Measurements from ENCODE around the gene C16orf92.

The C16orf92 gene

DNA sequence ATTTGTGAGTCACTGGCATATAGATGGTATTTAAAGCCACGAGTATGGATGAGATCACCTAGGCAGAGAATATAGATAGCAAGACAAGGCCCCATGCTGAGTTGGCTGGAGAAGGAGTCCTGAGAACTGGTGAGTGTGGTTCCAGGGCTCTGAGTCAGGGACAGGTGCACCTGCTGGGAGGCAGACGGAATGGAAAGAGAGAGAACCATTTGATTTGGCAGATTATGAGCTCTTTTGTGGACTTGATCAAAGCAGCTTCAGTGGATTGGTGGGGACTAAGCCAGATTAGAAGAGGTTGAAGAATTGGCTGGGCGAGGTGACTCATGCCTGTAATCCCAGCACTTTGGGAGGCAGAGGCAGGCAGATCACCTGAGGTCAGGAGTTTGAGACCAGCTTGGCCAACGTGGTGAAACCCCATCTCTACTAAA lies 4.3 kb upstream of the C16orf92 start:
- no peak overlapping the region for H3K4me3 Mint-ChIP-seq
- no peak for TF ChIP-seq CTCF (IDR thresholded peaks at IDR 0.05; ENCODE audit: unreplicated experiment in 3 of 3)
- no peaks in the 10 kb centered on the region for H3K36me3 Mint-ChIP-seq (ENCODE audit: low read depth)

DNA sequence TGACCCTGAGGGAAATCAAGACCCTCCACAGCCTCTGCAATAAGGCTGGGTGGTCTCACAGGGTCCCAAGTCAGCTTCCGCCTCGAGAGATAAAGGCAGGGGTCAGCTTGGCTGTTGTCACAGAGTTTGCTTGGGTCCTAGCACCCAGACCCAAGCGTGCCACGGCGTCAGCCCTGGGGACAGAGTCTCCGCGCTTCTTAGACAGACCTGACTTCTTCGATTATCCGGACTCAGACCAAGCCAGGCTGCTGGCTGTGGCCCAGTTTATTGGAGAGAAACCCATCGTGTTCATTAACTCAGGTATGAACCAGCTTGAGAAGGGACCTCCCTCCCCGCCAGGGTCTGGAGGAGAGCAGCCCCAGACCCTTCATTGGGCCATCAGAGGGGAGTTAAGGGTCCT lies 588 bp downstream of the C16orf92 start:
- Mint-ChIP-seq H3K4me3 (no peak overlapping the region), H3K27ac (no peak overlapping the region), H3K27me3 (ENCODE audit: low read depth) (peaks cover 40% of the 10 kb centered on the region), H3K36me3 (ENCODE audit: low read depth) (no peaks in the 10 kb centered on the region), H3K9me3 (no peaks in the 10 kb centered on the region), H3K4me1 (peaks cover 14% of the 10 kb centered on the region)
- no peak for TF ChIP-seq CTCF (IDR thresholded peaks at IDR 0.05; ENCODE audit: unreplicated experiment in 3 of 3)

More for the DNA sequence above, 4.3 kb upstream of the C16orf92 start:
- Mint-ChIP-seq H3K9me3 (no peaks in the 10 kb centered on the region), H3K27ac (no peak overlapping the region), H3K4me1 (no peaks in the 10 kb centered on the region), H3K27me3 (ENCODE audit: low read depth) (peaks cover 38% of the 10 kb centered on the region)

- no peaks in the 10 kb centered on the region for H3K36me3 Mint-ChIP-seq (ENCODE audit: low read depth)
- no peaks in the 10 kb centered on the region for H3K9me3 Mint-ChIP-seq
- no peak for TF ChIP-seq CTCF (IDR thresholded peaks at IDR 0.05; ENCODE audit: unreplicated experiment in 3 of 3)
- H3K27ac Mint-ChIP-seq: no peak overlapping the region
- no peak overlapping the region for H3K4me3 Mint-ChIP-seq
- peaks cover 39% of the 10 kb centered on the region for H3K27me3 Mint-ChIP-seq (ENCODE audit: low read depth)
- peaks cover 14% of the 10 kb centered on the region for H3K4me1 Mint-ChIP-seq
These were observed 1.5 kb downstream of the C16orf92 start for GRCh38 chr16:30024451-30024850.

GRCh38 chr16:30025156-30025555 lies 2.2 kb downstream of the C16orf92 start:
- Mint-ChIP-seq H3K36me3 (ENCODE audit: low read depth) (no peaks in the 10 kb centered on the region), H3K4me1 (peaks cover 14% of the 10 kb centered on the region), H3K27me3 (ENCODE audit: low read depth) (peaks cover 45% of the 10 kb centered on the region), H3K4me3 (no peak overlapping the region), H3K9me3 (no peaks in the 10 kb centered on the region), H3K27ac (no peak overlapping the region)
- no peak for TF ChIP-seq CTCF (IDR thresholded peaks at IDR 0.05; ENCODE audit: unreplicated experiment in 3 of 3)

DNA sequence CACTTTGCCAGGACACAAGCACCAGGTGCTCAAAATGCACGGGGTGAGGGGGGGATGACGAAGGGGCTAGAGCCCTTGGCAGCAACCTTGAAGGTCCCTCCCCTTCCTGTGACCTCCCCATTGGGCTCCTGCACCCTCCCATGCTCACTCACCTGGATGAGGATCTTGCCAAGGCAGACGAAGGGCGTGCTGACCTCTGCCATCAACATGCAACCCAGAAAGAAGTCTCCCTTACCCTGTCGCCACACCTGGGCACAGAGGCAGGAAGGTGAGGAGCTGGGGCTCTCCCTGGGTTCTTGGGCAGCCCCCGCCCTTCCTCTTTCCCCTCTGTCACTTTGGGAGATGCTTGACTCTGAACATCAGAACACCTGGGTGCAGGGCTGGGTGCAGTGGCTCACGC lies 2.6 kb downstream of the C16orf92 start:
- Mint-ChIP-seq H3K27me3 (ENCODE audit: low read depth) (peaks cover 44% of the 10 kb centered on the region), H3K4me1 (peaks cover 14% of the 10 kb centered on the region), H3K9me3 (no peaks in the 10 kb centered on the region), H3K36me3 (ENCODE audit: low read depth) (no peaks in the 10 kb centered on the region), H3K27ac (no peak overlapping the region), H3K4me3 (no peak overlapping the region)
- no peak for TF ChIP-seq CTCF (IDR thresholded peaks at IDR 0.05; ENCODE audit: unreplicated experiment in 3 of 3)

DNA sequence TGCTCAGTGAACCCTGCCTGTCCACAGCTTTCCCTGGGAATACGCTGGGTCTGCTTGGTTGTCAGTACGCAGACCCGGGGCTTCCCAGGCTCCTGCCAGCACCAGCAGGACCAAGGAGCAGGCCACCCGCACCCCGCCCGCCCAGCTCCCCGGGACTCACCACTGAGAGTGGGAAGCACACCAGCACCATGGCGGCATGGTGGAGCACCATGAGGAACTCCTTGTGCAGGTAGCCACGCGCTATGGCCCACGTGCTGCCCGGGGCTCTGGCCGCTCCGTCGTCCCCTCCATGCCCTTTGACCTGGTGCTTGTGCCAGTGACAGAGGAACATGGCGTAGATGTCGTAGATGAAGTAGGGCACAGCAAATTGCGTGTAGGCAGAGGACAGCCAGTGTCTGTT lies 3.5 kb downstream of the C16orf92 start:
- Mint-ChIP-seq H3K27me3 (ENCODE audit: low read depth) (peaks cover 40% of the 10 kb centered on the region), H3K36me3 (ENCODE audit: low read depth) (no peaks in the 10 kb centered on the region), H3K4me3 (no peak overlapping the region), H3K9me3 (no peaks in the 10 kb centered on the region), H3K4me1 (peaks cover 14% of the 10 kb centered on the region), H3K27ac (no peak overlapping the region)
- TF ChIP-seq CTCF (IDR thresholded peaks at IDR 0.05; ENCODE audit: unreplicated experiment in 3 of 3): no peak
